NCI-H2107 treated with DMSO at 0.1 percent for 48 hours (cell line): Measurements from ENCODE around the gene SUSD6.

Experiments
- DNase-seq: peaks from one replicate; lab custom pipeline; 2025; ENCODE audit not compliant: unreplicated experiment; lab: John Stamatoyannopoulos, UW

SUSD6 gene

GRCh38 chr14:69755296-69755695, 143.9 kb downstream of the SUSD6 start:
- no peak for DNase-seq

GRCh38 chr14:69755784-69756183, 144.4 kb downstream of the SUSD6 start:
- no peak for DNase-seq

- DNase-seq = no peak
Measured at GRCh38 chr14:69756298-69756697, 144.9 kb downstream of the SUSD6 start.

- DNase-seq = no peak
Measured at GRCh38 chr14:69760810-69761209, 149.4 kb downstream of the SUSD6 start.

- DNase-seq = no peak
Measured at GRCh38 chr14:69763761-69764510, 152.5 kb downstream of the SUSD6 start.
